NCI-H1694 (cell line): Measurements from ENCODE around the gene SZRD1.
A peak's percentile ranks its signal among the peaks of the same experiment; 100 is the strongest.

ENCODE experiments used
- DNase-seq: peaks from one replicate; lab custom pipeline; 2025; lab: John Stamatoyannopoulos, UW

The SZRD1 gene

GRCh38 chr1:16440131-16440469, 73.1 kb downstream of the SZRD1 start:
- no peak for DNase-seq

DNA sequence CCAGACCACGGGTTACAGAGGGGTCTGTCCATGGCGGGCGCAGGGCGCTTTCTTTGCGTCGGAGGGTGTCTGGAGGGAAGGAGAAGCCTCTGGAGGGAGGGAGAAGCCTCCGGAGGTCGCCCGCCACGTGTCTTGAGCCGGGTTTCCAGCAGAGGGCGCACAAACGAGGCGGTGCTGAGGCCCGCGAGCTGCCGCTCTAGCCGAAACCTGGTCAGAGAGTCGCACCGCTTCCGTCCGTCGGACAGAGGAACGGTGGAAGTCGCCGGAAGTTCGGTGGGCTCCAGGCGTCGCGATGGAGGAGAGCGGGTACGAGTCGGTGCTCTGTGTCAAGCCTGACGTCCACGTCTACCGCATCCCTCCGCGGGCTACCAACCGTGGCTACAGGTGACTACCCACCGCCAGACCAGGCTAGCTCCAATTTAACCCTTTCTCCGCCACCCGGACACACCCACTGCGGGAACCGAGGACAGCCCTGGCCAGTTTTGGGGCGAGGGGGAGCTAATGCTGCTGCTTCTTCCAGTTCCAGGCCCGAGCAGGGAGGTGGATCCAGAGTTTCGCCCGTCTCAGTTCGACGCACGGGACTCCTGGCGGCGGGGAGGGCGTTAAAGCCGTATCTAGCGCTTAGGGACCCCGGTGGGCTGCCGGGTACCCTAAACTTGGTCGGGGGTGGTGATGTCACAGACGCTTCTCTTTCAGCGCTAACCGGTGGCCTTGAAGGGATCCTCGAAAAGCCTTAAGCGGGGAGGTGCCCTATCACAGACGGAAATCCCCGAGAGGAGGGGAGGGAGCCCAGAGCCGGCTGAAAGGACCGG, 73.6 kb downstream of the SZRD1 start, which contains the start of gene NECAP2:
Gene NECAP2 (plus strand): TSS at position 255 of the 812 bp plus-strand sequence. CDS start 38 bp downstream, at position 293.
- DNase-seq, result peak; percentile 46

- no peak for DNase-seq
Measured at GRCh38 chr1:16441282-16441665, 74.2 kb downstream of the SZRD1 start.

DNA sequence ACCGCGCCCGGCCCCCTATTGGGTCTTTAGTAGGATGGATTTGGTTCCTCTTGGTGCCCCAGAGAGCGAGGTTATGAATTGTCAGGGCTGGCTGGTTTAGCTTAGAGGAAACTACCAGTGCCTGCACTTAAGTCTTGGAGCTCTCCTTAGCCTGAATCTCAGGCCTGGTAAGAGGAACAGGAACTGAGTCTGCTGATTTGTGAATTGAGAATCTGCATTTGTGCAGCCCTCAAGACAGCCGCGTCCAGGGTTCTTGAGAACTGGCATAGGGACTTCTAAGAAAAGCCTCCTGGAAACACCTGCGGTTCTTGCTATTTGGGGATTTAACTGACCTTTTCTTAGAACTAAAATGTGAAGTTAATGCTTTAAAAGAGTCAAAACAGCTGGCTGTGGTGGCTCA, 75.2 kb downstream of the SZRD1 start:
- no peak for DNase-seq

DNA sequence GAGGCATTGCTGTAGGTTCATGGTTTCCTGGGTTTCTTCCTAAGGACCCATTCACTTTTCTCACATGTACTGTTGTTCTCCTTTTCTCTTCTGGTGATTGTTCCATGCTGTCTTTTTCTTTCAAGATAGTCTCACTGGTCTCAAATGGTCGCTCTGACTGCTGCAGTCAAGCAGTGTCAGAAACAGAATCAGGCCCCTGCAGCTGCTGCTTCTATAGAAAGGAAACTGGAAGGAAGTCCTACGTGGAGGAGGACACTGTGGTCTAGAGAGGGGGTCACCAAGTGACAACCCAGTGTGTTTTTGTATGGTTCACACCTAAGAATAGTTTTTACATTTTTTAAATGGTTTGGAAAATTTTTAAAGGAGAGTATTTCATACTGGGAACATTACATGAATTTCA, 75.9 kb downstream of the SZRD1 start:
- DNase-seq, result no peak

DNA sequence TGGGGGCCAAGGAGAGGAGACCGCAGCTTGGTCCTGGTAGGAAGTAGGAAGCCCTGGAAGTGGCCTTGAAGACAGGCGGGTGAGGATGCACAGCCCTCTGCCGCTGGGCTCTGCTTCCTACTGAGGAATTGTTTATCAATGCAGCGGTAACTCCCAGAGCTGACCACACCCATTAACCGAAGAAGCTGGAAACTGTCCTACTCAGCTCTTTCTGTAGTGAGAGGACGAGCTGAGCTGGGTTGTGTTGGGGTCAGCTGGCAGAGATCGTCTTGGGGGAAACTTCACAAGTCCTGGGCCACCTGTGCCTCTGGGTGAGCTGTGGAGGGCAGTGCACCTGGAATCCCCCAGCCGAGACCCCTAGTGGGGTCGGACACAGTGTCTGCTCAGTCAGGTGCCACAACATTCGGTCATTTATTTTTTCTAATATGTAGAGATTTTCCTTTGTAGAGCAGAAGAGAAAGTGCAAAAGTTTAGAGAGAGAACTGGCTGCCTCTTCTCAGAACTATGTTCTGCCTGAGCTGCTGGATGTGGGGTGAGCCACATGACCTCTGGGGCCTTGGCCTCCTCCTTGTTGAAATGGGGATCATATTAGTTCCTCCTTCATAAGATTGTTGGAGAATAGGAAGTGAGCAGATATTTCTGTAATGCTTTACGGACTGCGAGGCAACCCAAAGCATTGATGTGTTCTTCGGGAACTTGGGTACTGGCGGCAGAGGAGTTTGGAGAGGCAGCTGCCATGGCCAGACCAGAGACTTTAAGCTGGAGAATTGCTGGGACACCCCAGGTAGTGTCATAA, 77.1 kb downstream of the SZRD1 start:
- no peak for DNase-seq

- DNase-seq, result no peak
Measured at GRCh38 chr1:16445052-16445451, 78.0 kb downstream of the SZRD1 start.

GRCh38 chr1:16446116-16446515, 79.1 kb downstream of the SZRD1 start:
- DNase-seq, result no peak

GRCh38 chr1:16447641-16448040, 80.6 kb downstream of the SZRD1 start:
- no peak for DNase-seq
